ENCODE measurements around the gene TMC6.
A peak's percentile ranks its signal among the peaks of the same experiment; 100 is the strongest.

DNA sequence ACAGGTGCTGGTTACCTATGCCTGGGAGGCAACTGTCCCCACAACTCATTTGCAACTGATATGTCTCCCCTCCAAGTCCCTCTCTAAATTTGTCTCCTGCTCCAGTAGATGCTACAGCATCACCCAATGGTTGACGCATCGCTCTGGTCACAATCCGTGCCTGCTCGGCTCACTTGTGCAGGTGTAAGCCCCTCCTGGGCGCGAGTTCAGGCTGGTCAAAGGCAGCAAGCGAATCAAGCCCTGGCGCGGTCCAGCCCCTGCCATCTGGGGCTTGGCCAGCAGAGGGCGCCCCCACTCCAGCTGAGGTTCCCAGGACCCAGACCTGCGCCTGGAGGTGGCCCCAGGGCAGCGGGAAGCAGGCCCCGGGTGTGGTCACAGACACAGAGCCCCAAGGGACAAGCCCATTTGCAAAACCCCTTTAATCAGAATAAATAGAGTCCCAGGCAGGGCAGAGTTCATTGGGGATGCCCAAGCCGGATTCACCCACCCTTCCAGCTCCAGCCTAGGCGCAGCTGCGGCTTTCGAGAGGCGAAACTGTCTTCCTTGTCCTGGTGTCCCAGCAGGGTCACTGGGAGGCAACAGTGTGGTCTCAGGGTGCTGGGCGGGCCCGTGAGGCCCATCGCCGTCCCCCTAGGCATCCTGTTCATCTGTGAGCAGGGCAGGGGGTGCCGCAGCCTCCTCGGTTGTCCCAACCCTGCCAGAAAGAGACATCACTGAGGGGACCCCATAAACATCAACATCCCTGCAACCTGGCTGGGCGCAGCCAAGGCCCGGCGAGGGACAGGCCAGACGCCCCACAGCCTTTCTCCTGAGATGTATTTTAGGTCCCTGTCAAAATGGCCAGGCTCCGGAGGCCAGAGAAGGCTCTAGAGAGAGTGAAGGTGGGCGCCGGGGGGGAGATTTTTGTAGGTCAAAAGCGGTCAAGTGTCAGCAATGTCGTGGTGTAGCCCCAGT lies 15.8 kb downstream of the TMC6 start:
- TF ChIP-seq, protein P1, sequence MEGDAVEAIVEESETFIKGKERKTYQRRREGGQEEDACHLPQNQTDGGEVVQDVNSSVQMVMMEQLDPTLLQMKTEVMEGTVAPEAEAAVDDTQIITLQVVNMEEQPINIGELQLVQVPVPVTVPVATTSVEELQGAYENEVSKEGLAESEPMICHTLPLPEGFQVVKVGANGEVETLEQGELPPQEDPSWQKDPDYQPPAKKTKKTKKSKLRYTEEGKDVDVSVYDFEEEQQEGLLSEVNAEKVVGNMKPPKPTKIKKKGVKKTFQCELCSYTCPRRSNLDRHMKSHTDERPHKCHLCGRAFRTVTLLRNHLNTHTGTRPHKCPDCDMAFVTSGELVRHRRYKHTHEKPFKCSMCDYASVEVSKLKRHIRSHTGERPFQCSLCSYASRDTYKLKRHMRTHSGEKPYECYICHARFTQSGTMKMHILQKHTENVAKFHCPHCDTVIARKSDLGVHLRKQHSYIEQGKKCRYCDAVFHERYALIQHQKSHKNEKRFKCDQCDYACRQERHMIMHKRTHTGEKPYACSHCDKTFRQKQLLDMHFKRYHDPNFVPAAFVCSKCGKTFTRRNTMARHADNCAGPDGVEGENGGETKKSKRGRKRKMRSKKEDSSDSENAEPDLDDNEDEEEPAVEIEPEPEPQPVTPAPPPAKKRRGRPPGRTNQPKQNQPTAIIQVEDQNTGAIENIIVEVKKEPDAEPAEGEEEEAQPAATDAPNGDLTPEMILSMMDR (optimal IDR thresholded peaks at IDR 0.05 in 1 of 3, IDR thresholded peaks at IDR 0.05 in 1 of 3, conservative IDR thresholded peaks at IDR 0.05 in 1 of 3; ENCODE audit: extremely low read depth in 1 of 3, insufficient read depth in 2 of 3, low read length in 3 of 3), result peak; percentile 92 to 98 (median 97)
- no peak for TF ChIP-seq EZH2 (IDR thresholded peaks at IDR 0.05; ENCODE audit: low read length)

Measured in keratinocyte (primary cell).